MM.1S (cell line): Measurements from ENCODE around the gene VEZF1.

Source experiments
- DNase-seq: peaks from one replicate; pipeline ENCODE4 v3.0.0-alpha.2; 2015
- H2AFZ ChIP-seq: fragments of 300-600 bp; sonication (generic); 2 replicates; pipeline ENCODE4 v1.6.0; 2016; ENCODE audit warnings: antibody characterized with exemption, low read length
- H3F3A ChIP-seq: fragments of 300-600 bp; sonication (generic); 2 replicates; pipeline ENCODE4 v1.6.1; 2016; ENCODE audit warnings: mild to moderate bottlenecking, antibody characterized with exemption, low read length, moderate library complexity, mixed read lengths; ENCODE audit not compliant: insufficient read depth
- H3K27ac ChIP-seq: fragments of 300-600 bp; sonication (generic); 2 replicates; pipeline ENCODE4 v1.5.1; 2016; ENCODE audit warnings: mild to moderate bottlenecking, low read length
- H3K27me3 ChIP-seq: fragments of 300-600 bp; sonication (generic); replicated peaks from 2 replicates; pipeline ENCODE4 v1.6.0; 2016; ENCODE audit warnings: low read length; ENCODE audit not compliant: insufficient read depth
- H3K36me3 ChIP-seq: fragments of 300-600 bp; sonication (generic); replicated peaks from 2 replicates; pipeline ENCODE4 v1.6.1; 2016; ENCODE audit warnings: mild to moderate bottlenecking, low read length, mixed read lengths; ENCODE audit not compliant: insufficient read depth
- H3K4me1 ChIP-seq: fragments of 300-600 bp; sonication (generic); 2 replicates; pipeline ENCODE4 v1.6.1; 2016; ENCODE audit warnings: low read length, mixed read lengths
- H3K4me2 ChIP-seq: fragments of 300-600 bp; sonication (generic); 2 replicates; pipeline ENCODE4 v1.6.0; 2016; ENCODE audit warnings: low read depth, low read length
- H3K4me3 ChIP-seq: fragments of 300-600 bp; sonication (generic); 2 replicates; pipeline ENCODE4 v1.5.1; 2016; ENCODE audit warnings: low read length, mixed read lengths
- H3K79me2 ChIP-seq: fragments of 300-600 bp; sonication (generic); 2 replicates; pipeline ENCODE4 v1.6.1; 2016; ENCODE audit warnings: mixed run types, low read length, mixed read lengths
- H3K9ac ChIP-seq: fragments of 300-600 bp; sonication (generic); 2 replicates; pipeline ENCODE4 v1.6.1; 2016; ENCODE audit warnings: low read length, mixed read lengths
- H3K9me2 ChIP-seq: fragments of 300-600 bp; sonication (generic); replicated peaks from 2 replicates; pipeline ENCODE4 v1.6.1; 2016; ENCODE audit warnings: mild to moderate bottlenecking, low read length, mixed read lengths; ENCODE audit not compliant: insufficient read depth
- H3K9me3 ChIP-seq: fragments of 300-600 bp; sonication (generic); replicated peaks from 2 replicates; pipeline ENCODE4 v1.6.1; 2016; ENCODE audit warnings: mild to moderate bottlenecking, low read length, mixed read lengths; ENCODE audit not compliant: insufficient read depth
- H4K20me1 ChIP-seq: fragments of 300-600 bp; sonication (generic); 2 replicates; pipeline ENCODE4 v1.6.1; 2016; ENCODE audit warnings: mild to moderate bottlenecking, low read length, moderate library complexity, mixed read lengths; ENCODE audit not compliant: insufficient read depth
- CTCF ChIP-seq: fragments of 300-600 bp; sonication (generic); IDR thresholded peaks from 2 replicates; pipeline ENCODE4 v1.5.1; 2016; ENCODE audit warnings: antibody characterized with exemption, low read length, mixed read lengths
- EZH2 ChIP-seq: fragments of 300-600 bp; sonication (generic); optimal IDR thresholded peaks from 2 replicates; pipeline ENCODE3; 2017; ENCODE audit warnings: low read depth, mild to moderate bottlenecking, antibody characterized with exemption, low read length, mixed read lengths
- EZH2phosphoT487 ChIP-seq: fragments of 300-600 bp; sonication (generic); IDR thresholded peaks from 2 replicates; pipeline ENCODE4 v1.6.1; 2018; ENCODE audit warnings: antibody characterized with exemption, low read length

Gene VEZF1

GRCh38 chr17:57984936-57985674 is 2.9 kb downstream of the VEZF1 start:
- Histone ChIP-seq H3K27me3 (no peaks in the 10 kb centered on the region), H3K4me3 (no peak overlapping the region), H3K36me3 (no peaks in the 10 kb centered on the region), H4K20me1 (peaks cover 6% of the 10 kb centered on the region), H3K9ac (no peak overlapping the region), H3K27ac (no peak overlapping the region), H3K9me2 (no peaks in the 10 kb centered on the region), H3K4me2 (no peak overlapping the region), H3K9me3 (no peaks in the 10 kb centered on the region), H3F3A (peaks cover 17% of the 10 kb centered on the region), H3K4me1 (peaks cover 15% of the 10 kb centered on the region), H2AFZ (no peak overlapping the region), H3K79me2 (peaks cover 46% of the 10 kb centered on the region)
- no peak for DNase-seq
- no peak for TF ChIP-seq EZH2phosphoT487
- TF ChIP-seq CTCF: no peak
- TF ChIP-seq EZH2: no peak

DNA sequence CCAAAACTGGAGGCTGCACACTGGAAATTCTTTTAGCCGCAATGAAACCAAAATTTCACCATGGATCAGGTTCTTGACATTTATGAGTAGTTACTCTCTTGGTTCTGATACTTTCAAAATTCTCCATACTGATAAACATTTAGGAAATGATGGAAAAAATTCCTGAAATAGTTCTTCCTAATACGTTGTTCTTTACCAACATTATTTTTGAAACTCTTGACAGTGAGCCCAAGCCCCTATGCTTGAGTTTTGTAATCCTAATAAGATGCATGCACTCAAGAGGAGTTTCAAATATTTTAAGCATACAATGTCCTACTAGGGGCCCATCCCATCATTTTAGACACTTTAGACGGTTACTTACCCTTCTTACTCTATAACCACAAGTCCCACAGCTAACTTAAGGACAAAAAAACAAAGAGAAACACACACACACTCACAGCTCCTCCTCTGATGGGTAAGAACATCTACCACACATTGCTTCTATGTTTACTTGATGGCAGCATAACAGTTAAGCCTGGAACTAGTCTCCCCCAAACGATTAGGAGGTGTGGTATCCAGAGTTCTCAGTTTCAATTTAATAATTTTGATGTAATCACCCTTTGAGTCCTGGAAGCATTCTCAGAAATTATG is 3.7 kb downstream of the VEZF1 start:
- peaks cover 46% of the 10 kb centered on the region for H3K79me2 ChIP-seq

DNA sequence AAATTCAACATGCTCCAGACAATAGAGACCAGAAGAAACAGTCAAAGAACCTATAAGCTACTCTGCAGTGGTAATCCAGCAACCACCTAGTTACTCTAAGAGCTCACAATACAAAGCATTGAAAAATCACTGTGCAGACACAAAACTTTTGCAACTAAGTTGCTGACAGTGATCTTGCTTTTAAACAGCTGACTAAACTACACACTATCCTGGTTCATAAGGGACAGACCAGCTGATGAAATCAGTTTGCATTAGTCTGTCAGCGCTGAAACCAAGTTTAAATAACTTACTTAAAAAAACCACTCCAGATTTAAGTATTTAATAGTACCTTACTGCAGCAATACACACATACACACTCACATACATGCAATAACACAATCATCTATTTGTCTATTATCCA is 4.6 kb downstream of the VEZF1 start:
- Histone ChIP-seq H2AFZ (no peak overlapping the region), H3K9me2 (no peaks in the 10 kb centered on the region), H3K27ac (no peak overlapping the region), H3K4me2 (no peak overlapping the region), H3F3A (peaks cover under 1% of the 10 kb centered on the region; the same call in 1 of the 2 replicates), H3K4me1 (peaks cover 8% of the 10 kb centered on the region), H3K9ac (no peak overlapping the region), H3K27me3 (no peaks in the 10 kb centered on the region), H3K79me2 (peaks cover 46% of the 10 kb centered on the region), H3K9me3 (no peaks in the 10 kb centered on the region), H3K4me3 (no peak overlapping the region), H4K20me1 (peaks cover 6% of the 10 kb centered on the region), H3K36me3 (peaks cover 6% of the 10 kb centered on the region; the same call in 1 of the 2 replicates)
- no peak for TF ChIP-seq EZH2phosphoT487
- no peak for TF ChIP-seq EZH2
- no peak for TF ChIP-seq CTCF
- no peak for DNase-seq

More for the DNA sequence above, 3.7 kb downstream of the VEZF1 start:
- Histone ChIP-seq H2AFZ (no peak overlapping the region), H3K27me3 (no peaks in the 10 kb centered on the region), H3K9me2 (no peaks in the 10 kb centered on the region), H3F3A (peaks cover 9% of the 10 kb centered on the region), H3K4me3 (no peak overlapping the region), H4K20me1 (peaks cover 6% of the 10 kb centered on the region), H3K27ac (no peak overlapping the region), H3K36me3 (no peaks in the 10 kb centered on the region), H3K9ac (no peak overlapping the region), H3K9me3 (no peaks in the 10 kb centered on the region), H3K4me1 (peaks cover 12% of the 10 kb centered on the region), H3K4me2 (no peak overlapping the region)
- TF ChIP-seq CTCF: no peak
- TF ChIP-seq EZH2phosphoT487: no peak
- no peak for TF ChIP-seq EZH2
- DNase-seq: no peak
